GM21717 (cell line): Measurements from ENCODE around the gene CHKA.

ENCODE experiments used
- ATAC-seq: cut with Tn5 transposase; IDR thresholded peaks from one replicate; pipeline ENCODE4 v1.9.1; 2021; ENCODE audit warnings: mild to moderate bottlenecking, moderate library complexity; ENCODE audit not compliant: unreplicated experiment

CHKA gene

GRCh38 chr11:68076371-68077042 is 44.7 kb downstream of the CHKA start:
- ATAC-seq, result no peak

- no peak for ATAC-seq
These were observed 46.4 kb downstream of the CHKA start for GRCh38 chr11:68074584-68075352.

GRCh38 chr11:68071281-68072048 is 49.7 kb downstream of the CHKA start:
- no peak for ATAC-seq

DNA sequence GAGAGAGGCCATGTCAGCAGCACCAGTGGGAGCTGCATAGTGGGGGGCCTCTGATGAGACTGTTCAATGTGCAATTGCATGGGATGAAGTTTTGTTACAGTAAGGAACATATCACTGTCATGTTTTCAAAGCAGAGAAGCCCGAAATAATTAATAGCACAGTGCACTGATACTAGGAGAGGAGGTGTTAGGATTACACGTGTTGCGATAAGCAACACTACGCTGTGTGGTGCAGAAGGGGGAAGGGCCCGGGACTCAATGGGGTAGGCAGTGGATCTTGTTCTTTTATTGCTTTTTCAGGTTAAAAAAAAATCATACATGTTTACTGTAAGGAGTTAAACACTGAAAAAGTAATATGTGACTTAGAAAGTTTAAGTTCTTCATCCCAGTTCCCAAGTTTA is 53.2 kb downstream of the CHKA start:
- ATAC-seq, result no peak

- no peak for ATAC-seq
These were observed 54.4 kb downstream of the CHKA start for GRCh38 chr11:68066742-68067141.

DNA sequence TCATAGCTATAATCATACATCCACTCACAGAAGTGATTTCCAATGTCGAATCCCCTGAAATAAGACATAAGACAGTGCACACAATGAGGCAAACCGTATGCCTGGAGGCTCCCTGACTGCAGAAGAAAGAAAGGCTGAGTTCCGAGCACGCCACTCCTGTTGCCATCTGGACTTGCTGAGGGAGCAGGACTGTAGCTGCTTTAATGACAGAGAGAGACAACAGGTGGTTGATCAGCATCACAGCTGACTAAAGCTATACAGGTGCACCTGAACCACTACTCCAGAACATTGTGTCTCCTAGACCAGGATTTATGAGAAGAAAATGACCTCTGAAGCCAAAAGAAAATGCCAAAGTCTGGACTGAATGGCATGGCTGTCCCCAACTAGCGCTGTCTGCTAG is 55.3 kb downstream of the CHKA start:
- ATAC-seq, result no peak

DNA sequence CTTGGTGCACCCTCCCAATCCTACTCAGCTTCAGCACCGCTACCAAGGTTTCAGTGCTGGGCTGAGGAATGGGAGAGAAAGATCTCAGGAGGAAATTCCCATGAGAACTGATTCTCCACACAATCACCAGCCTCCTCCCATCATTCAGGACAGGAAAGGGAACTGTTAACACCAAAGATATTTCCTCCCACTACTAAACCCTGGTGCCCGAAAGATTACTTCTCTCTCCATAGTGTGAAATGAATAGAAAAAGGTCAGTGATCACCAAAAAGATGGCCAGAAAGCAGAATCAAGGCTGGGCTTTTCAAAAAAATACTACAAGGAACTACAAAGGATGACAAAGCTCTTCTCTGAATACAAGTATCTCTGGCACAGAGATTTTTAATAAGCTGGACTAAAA is 56.3 kb downstream of the CHKA start:
- no peak for ATAC-seq

- no peak for ATAC-seq
These were observed 59.7 kb downstream of the CHKA start for GRCh38 chr11:68061508-68061907.

- ATAC-seq, result no peak
These were observed 63.4 kb downstream of the CHKA start for GRCh38 chr11:68057807-68058206.

DNA sequence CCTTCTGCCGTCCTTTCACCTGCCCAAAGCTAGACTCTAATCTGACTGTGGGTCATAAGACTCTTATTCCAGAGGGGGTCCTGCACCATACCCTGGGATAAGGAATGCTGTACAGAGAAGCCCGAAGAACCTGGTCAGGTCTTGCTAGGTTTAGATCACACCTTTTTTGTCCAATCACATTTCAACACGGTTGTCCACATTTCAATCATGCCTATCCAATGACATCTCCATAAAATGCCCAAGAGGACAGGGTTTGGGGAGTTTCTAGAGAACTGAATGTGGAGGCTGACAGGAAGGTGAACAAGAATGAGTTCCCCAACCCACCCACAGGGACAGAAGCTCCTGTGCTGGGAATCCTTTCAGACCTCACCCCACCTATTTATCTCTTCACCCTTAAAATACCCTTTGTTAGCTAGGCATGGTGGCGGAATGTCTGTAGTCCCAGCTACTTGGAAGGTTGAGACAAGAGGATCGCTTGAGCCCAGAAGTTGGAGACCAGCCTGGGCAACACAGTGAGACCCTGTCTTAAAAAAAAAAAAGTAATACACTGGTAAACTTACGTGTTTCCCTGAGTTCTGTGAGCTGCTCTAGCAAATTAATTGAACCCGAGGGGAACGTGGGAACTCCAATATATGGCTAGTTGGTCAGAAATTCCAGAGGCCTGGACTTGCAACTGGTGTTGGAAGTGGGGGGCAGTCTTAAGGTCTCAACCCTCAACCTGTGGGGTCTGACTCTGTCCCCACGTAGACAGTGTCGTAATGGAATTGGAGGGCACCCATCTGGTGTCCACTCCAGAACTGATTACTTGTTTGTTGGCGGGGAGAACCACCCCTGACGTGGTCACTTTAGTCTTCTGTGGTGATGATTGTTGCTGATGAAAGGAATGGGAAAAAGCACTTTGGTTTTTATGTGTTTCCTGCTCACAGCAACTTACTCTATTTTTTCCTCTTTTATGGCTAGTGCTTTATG is 64.6 kb downstream of the CHKA start:
- ATAC-seq, result no peak

GRCh38 chr11:68053981-68054812 is 67.0 kb downstream of the CHKA start:
- ATAC-seq, result no peak

GRCh38 chr11:68053117-68053516 is 68.1 kb downstream of the CHKA start:
- ATAC-seq, result no peak

GRCh38 chr11:68052137-68052873 is 68.9 kb downstream of the CHKA start:
- no peak for ATAC-seq

DNA sequence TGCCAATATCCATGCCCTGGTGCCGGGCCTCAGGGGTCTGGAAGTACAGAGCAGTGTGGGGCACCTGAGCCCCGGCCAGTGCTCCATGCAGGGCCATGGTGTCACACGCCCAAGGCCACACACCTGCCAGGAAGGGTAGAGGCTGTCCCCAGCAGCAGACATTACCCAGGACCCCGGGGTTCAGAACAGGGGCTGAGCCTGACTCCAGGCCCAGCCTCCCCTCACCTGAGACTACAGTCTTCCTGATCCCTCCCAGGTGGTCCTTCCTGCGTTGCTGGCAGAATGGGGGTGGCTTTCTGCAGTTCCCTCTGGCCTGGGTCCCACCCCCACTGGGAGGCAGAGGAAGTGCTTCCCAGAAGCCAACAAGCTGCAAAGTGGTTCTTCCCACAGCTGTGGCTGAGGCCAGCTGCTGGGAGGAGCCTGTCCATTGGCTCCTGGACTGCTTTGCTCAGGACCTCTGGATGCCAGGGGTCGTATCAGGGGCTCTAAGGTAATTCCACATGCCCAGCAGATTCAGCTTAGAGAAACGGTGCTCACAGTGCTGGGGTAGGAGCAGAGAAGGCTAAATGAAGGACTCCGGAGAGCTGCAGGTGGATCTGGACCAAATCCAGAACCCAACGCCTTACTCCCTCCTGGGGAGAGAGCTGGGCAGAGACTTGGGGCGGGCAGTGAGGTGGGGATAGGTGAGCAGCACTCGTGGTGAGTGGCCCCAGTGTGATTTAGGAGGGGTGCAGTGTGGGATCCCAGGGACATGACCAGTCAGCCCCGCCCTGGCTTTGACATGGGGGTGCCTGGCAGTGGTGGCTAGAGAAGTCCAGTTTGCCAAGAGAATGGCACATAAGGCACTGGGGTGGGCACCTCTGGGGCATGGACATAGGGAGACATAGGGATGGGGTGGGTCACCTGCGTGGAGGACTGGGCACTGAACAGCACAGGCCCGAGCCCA is 69.7 kb downstream of the CHKA start:
- ATAC-seq, result no peak

- no peak for ATAC-seq
These were observed 70.8 kb downstream of the CHKA start for GRCh38 chr11:68050371-68050841.

DNA sequence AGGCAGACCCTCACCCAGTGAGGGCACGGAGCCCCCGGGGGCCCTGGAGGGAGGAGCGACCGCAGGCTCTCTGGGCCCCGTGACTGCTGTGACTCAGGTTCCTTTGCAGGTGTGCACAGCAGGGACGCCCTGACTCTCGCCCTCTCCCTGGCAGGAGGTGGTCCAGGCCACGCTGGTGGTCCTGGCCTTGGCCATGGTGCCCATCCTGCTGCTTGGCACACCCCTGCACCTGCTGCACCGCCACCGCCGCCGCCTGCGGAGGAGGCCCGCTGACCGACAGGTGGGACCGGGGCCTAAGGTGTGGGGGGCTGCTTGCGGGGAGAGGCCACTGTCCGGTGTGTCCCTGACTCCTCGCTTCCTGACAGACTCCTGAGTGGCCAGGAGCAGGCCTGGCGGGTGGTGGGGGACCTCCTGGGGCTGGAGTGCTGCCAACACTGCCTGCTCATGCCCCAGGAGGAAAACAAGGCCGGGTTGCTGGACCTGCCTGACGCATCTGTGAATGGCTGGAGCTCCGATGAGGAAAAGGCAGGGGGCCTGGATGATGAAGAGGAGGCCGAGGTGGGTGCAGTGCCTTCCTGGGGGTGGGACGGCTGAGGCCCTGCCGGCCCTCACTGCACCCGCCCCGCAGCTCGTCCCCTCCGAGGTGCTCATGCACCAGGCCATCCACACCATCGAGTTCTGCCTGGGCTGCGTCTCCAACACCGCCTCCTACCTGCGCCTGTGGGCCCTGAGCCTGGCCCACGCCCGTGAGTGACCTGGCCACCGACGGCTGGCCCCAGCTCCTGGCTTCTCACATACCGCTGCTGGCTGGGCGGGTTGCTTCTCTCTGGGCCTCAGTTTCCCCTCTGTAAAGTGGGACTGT is 71.4 kb downstream of the CHKA start:
- ATAC-seq, result no peak
